Stimulated activated CD4-positive, alpha-beta T cell treated with anti-CD3 and anti-CD28 coated beads, Interleukin-1b, Interleukin-23, amount 100 ng/mL, for 1 hour (primary cell): ENCODE results near the gene RASL12.
"Not testable (repeated sequence)": the region's sequence is repeated elsewhere in the genome, so short reads cannot be mapped to it uniquely, and the experiment has no call there.

Source experiments
- DNase-seq, 2 donors: peaks; one replicate each; pipeline ENCODE4 v3.0.0-alpha.2; 2020; ENCODE audit warnings: low read depth in 2 of 2

RASL12 gene

DNA sequence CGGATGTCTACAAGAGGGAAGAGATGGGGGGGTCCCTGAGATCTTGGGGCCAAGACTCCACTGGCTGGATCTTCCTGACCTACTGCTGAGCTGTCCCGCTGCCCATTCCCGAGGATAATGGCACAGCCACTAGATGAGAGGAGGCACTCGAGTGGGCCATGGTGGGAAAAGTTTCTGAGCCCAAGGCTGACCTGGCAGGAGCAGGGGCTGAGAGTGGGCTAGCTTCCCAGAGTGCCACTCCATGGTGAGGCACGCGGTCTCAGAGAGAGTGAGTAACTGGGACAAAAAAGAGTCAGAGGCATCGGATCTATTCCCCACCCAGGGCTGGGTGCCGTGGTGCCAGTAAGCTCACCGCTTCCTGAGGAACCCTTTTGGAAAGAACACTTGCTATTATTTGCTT lies 11.7 kb downstream of the RASL12 start:
- no peak for DNase-seq

DNA sequence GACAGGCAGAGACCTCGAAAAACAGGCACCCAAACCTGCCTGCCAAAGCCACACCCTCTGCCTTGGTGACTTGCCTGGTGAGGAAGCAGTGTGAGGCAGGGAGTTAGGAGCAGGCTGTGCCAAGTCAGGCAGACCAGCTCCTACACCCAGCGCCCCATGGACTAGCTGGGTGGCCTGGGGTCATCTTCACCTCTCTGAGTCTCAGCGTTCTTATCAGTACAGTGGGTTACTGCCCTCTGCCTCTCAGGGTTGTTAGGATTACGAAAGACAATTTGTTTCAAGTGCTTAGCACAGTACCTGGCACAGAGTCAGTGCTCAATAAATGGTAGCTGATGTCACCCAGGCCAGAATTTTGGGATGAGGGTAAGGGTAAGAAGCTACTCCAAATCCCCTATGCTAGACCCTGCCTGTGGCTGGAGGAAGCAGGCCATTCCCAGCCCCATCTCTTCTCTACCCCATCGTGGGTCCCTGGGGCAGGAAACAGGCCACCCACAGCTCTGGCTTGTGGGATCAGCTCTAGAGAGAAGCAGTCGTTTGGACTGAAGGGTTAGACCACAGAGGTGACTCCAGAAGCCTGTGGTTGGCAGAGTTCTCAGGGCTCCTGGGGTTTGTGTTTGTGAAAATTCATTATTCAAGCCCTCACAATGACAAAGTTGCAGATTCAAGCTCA lies 12.5 kb downstream of the RASL12 start:
- DNase-seq, result no peak

DNA sequence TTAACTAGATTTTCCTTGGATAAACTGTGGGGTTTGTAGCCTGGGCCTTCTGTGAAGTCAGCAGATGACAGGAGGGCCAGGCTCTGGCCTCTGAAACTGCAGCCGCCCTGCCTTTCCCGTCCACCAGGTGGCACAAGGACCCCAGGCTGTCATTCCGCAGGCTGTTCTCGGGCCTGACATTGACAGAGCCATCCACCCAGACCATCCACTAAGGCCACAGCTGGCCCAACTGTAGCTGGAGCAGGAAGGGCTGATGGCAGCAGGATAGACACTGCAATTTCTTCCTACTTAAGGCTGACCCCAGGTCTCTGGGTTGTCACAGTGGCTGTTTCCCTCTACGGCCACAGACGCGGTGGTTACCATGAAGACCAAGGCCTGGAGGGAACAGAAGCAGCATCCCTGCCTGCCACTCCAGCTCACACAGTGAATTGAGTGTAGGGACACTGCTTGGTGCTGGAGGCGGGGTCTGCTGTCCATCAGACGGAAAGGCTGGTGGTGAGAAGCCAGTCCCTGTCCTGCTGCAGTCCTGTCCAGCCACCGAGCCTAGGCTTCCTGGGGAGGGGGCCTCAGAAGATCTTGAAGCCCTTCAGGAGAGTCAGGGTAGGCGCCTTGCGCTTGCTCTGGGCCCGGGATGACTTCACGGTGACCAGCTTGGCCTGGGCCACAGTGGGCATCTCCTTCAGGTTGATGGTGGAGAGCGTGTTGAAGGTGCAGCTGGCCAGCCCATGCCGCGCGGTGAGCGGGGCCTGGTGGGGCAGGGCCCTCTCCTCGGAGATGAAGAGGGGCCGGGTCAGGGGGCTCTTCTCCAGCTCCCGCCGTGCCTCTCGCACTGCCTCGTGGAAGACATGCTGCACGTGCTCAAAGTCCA lies 13.2 kb downstream of the RASL12 start:
- peak in 1 of 2 donors; percentile 25 for DNase-seq

DNA sequence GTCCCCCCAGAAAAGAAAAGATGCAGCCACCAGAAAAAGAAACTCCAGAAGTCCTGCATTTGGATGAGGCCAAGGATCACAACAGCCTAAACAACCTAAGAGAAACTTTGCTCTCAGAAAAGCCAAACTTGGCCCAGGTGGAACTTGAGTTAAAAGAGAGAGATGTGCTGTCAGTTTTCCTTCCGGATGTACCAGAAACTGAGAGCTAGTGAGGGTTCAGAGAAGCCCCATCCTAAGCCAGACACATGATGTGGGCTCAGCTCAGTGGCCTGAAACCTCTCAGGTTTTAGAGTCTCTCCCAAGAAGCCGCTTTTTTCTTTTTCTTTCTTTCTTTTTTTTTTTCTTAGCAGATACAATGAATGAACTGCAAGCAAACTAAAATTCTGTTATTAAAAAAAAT lies 14.8 kb downstream of the RASL12 start:
- DNase-seq, result no peak

DNA sequence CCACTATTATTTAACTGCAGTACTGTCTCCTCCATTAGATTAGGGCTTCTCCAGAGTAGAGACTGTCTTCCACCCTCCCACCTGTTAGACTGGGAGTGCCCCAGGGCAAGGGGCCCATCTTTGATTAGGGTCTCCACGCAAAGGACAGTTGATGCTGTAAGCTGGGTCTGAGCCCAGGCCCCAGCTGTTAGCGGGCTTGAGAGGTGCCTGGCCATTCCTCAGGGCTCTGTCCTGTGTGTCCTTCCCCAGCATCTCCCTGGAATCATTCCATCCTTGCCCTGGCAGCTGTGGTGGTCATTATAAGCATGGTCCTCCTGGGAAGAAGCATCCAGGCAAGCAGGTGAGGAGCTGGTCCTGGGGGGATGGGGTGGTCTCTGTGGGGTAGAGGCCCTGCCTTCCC lies 16.5 kb downstream of the RASL12 start:
- no peak for DNase-seq

DNA sequence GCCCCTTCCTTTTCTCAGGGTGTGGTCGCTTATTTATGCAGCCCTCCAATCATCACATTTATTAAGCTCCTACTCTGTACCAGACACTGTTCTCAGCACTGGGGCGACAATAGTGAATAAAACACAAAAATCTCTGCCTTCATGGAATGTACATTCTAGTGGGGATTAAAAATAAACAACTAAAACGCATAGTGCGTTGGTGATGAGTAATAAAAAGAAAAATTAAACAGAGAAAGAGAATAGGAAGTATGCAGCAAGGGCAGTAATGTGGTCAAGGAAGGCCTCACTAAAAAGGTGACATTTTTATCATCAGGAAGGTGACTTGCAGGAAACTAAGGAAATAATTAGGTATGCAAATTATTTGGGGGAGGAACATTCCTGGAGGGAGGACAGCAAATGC lies 17.5 kb downstream of the RASL12 start:
- no peak for DNase-seq

DNA sequence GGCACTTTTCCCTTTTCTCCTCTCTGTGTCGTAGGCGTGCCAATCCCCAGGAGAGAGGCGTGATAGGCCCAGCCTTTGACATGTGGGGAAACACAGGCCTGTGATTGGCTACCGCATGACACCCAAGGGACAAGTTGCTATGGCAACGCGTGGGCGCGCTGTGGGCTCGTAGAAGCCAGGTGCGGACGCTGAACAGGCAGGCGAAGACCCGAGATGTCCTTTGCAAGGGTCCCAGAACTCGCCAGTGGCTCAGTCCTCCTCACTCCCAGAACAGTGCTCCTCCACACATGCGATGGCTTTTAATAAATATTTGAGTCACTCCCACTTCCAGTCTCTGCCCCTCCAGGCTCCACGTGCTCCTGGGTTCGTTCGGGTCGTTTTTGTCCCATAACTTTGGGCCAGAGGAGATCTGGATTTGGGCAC lies 18.4 kb downstream of the RASL12 start:
- DNase-seq, result peak; percentile 66 to 75

DNA sequence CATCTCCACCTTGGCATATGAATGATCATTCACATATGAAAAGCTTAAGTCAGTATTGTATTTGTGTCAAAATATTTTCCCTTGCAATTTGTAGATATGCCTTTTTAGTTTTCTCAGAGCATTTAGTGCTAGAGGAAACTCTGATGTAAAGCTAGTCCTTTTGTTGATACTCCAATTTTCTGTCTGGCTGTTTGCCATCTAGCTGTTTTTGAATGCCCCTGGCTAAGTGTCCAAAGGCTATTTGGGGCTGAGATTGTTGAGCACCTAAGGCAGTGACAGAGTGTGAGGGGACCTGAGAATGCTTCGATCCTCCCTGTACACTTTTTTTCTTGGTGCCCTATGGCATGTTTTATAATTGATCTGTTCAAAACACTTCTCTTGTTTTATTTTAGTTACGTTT lies 19.6 kb downstream of the RASL12 start:
- DNase-seq, result no peak

DNA sequence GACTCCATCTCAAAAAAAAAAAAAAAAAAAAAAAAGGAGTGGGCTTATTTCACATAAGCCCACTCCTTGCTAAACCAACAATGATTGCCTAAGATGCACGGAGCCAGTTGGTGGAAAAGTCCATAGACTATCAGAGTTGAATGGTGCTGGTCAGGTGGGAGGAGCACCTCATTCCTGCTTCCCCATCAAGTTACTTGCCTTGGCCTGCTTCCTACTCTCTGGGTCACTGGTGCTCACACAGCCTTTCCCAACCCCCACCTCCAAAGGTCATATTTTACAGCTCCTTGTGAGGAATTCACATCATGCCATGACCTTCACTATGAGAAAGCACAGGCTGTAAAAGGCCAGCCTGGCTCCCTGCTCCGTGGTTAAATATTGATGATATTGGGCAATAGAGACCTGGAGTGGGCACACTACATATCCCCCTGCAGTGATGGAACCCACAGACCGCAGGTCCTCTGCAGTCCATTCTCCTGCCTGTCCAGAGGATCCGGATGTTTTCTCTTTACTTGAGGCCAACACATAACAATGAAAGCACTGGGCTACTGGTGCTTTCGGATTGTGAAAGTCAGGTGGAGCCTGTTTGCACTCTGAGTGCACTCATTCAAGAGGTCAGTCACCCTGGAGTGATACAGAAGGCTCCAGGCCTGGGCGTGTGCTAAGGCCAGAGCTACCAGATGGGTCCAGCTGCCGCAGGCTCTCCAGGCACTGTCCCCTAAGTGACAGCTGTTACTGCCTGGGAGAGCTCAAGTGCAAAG lies 22.9 kb downstream of the RASL12 start, which contains the start of gene SLC51B:
SLC51B (plus strand) TSS at position 664 of the 758 bp plus-strand sequence. CDS start 4,618 bp downstream, outside the sequence.
- DNase-seq, result no peak

DNA sequence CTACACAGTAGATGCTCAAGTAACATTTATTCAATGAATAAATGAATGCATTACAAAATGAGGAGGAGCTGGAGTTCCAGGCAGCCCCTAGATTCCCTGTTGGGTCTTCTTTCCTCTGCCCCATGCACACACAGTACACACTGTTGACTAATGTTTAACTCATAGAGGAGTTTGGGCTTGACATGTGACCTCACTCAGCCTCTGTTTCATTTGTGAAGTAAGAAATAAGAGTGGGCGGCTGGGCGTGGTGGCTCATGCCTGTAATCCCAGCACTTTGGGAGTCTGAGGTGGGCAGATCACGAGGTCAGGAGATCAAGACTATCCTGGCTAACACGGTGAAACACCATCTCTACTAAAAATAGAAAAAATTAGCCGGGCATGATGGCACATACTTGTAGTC lies 23.6 kb downstream of the RASL12 start:
- not testable (repeated sequence) for DNase-seq

DNA sequence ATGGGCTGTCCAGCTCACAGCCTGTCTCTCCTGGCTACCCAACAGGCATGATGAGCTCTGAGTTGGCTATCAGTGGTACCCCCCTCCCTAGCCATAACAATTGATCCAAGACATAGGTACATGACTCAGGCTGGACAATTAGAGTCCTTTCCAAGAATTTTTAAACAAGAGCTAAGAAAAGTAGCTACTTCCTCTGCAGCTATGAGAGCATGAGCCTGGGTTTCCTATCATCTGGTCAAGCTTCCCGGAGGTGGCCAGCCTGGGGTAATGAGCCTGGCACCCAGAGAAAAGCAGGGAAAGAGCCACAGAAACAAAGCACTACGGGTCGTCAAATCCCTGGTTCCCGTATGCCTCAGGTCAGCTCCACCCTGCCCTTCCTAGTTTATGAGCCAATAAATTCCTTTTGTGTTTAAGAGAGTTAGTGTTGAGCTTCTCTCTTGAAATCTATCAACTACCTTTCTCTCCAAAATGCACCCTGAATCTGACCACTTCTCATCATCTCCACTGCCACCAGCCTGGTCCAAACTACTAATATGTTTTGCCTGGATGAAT lies 24.9 kb downstream of the RASL12 start:
- DNase-seq, result no peak

DNA sequence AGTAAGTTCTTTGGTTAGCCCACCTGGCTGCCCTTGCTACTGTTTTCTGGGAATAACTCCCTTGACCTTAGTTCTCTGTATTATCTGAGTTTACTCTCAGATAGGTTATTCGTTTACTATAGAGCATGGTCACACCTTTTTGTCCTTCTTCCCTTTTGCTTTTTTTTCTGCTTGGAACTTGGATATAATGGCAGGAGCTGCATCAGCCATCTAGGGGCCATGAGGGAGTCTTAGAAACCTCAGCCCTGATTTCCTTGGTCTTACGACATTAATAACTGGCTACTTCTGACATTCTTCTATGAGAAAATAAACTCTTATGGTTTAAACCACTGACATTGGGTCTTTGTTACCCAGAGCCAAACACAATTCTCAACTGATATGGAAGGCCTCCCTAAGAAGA lies 26.0 kb downstream of the RASL12 start:
- DNase-seq, result no peak

DNA sequence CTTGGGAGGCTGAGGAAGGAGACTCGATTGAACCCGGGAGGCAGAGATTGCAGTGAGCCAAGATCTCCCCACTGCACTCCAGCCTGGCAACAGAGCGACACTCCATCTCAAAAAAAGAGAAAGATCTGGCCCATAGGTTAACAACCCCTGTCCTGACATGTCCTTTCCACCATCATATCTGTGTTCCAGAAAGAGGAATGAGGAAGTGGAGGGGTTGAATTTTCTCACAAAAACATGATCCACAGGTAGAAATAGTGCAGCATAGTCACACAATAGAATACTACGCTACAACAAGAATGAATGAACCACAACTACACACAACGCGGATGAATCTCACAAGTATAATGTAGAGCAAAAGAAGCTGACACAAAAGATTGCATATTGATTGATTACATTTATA lies 27.3 kb downstream of the RASL12 start:
- DNase-seq, result no peak

DNA sequence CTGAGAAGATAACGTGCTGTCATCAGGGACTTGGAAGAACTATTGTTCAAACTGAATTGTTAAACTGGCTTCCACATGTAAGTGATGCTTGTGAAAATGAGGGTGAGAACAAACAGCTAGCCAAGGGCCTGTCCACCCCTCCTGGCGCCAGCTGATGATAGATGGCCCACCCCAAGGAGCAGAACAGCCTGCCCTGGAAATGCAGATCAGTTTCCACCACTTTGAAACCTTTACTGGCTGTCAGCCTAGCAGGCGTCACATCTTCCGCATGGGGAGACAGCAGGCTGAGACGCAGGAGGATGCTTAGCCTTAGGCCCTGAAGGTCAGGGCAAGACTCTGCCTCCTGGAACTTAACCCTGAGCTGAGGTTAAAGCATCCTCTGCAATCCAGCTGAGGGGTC lies 29.0 kb downstream of the RASL12 start:
- no peak for DNase-seq

DNA sequence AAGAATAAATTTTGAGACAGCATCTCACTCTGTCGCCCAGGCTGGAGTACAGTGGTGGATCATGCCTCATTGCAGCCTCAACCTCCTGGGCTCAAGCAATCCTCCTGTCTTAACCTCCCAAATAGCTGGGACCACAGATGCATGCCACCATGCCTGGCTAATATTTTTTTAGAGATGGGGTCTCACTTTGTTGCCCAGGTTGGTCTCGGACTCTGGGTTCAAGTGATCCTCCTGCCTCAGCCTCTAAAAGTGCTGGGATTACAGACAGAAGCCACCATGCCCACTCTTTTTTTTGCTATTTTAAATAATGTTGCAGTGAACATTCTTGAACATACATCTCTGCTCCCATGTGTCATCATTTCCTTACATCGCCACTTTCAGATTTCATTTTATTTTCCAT lies 29.4 kb downstream of the RASL12 start:
- DNase-seq, result no peak

DNA sequence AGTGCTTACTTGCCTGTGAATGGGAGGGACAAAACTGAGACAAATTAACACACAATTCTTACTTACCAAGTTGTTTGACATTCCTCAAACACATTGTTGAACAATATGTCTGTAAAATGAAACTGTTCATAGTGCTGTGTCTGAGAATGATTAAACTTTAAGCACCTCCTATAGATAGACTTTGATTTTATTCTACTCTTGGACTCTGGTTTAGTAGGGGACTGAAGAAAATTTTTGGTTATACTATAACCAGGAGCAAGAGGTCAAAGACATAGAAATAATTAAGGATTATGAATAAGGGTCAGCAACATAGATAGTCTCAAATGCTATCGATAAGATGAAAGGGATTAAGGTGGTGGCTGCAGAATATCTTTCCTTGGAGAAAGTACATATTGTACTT lies 30.5 kb downstream of the RASL12 start:
- no peak for DNase-seq

DNA sequence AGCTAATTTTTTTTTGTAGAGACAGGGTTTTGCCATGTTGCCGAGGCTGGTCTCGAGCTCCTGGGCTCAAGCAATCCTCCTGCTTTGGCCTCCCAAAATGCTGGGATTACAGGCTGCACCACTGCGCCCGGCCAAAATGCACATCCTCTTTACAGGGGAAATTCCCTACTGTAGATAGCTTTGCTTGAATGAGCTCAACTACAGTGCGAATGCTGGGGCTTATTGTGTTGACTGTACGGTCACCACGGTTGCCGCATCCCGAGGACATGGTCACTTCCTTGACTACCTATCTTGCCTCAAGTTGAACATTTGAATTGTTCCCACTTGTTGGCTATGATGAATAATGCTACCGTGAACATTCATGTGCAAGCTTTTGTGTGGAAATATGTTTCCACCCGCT lies 33.1 kb downstream of the RASL12 start:
- DNase-seq, result no peak

DNA sequence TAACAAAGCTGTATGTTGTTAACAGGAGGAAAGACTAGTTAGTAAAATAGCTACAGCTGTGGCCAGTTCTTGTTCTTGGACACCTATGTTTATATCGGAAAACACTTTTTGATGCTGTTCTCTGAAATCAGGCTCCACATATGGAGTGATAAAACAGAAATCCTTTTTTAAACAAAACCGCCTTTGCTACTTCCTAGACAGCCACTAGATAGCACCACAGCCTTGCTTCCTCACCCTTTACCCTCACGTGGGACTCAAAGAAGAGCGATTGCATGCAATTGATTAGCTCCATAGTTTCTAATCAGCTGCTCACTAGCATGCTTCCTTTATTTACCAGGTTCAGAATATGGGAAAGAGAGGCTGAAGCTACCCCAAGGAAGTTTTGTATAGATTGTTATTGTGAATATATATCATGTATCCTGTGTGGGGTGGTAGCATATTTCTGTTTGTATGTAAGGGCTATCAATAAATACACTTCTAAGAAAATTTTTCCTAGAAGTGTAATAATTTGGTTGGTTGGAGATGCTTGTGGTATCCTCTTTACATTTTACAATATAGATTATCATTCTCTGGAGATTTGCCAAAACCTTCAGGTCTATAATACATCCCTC lies 34.0 kb downstream of the RASL12 start:
- DNase-seq, result no peak

DNA sequence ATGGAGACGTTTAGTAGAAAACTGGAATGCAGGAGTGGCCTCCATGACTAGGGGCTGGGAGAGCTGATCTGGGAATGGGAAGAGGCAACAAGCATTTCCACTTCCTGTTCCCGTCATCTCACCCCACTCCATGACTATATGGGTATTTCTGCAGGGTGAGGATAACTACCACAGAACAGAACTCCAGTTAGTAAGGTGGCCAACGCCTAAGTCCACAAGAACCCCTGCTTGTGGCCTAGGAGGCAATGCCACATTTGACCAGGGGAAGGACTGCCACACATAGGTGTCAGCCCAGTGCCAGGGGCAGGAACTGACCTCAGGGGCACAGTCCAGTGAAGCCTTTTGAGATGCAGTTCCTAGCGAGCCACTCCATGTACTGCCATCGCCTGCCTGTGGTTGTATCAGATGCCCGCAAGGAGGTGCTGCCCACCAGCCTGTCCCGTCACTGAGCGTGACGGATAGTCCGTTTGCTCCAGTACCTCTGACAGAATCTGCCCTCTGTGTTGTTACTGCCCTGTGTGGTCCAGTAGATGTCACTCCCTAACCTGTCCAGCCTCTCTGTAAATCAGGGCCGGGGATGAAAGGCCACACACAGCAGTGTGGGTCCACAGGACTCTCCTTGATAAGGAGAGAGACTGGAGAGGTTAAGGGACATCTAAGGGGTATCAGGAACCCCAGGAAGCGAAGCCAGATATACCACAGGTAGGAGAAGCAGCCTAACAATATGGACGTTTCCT lies 34.8 kb downstream of the RASL12 start:
- DNase-seq, result no peak

DNA sequence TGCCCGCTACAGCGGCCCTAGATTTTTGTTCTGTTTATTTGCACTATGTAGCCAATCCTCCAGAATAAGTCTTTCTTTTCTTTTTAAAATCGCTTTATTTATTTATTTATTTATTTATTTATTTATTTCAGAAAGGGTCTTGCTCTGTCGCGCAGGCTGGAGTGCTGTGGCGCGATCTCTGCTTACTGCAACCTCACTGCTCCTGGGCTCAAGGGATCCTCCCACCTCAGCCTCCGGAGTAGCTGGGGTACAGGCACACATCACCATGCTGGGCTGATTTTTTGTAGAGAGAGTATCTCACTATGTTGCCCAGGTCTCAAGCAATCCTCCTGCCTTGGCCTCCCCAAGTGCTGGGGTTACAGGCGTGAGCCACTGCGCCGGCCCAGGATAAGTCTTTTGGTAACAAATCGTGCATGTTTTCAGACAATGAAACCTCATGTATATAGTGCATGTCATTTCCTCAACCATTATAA lies 38.0 kb downstream of the RASL12 start:
- no peak for DNase-seq
